SK-N-SH (cell line): ENCODE measurements around the gene USP19.

Experiments
- CHD2 ChIP-seq: fragments of 150-350 bp; IDR thresholded peaks from 2 replicates; pipeline ENCODE4 v1.6.1; 2018; ENCODE audit warnings: low read length; ENCODE audit not compliant: partially characterized antibody
- CTCF ChIP-seq: fragments of 200-600 bp; sonication (generic); IDR thresholded peaks from 2 replicates; pipeline ENCODE4 v1.6.1; 2017; ENCODE audit warnings: antibody characterized with exemption, mild to moderate bottlenecking, moderate library complexity
- IRF3 ChIP-seq: fragments of 150-350 bp; IDR thresholded peaks from 2 replicates; pipeline ENCODE4 v1.6.1; 2016; ENCODE audit warnings: mild to moderate bottlenecking, low read depth, low read length
- RCOR1 ChIP-seq: fragments of 150-350 bp; IDR thresholded peaks from 2 replicates; pipeline ENCODE4 v1.6.1; 2017; ENCODE audit warnings: antibody characterized with exemption, low read length
- REST ChIP-seq: IDR thresholded peaks from 2 replicates; pipeline ENCODE4 v1.6.1; 2012; ENCODE audit warnings: mild to moderate bottlenecking, low read depth, low read length, moderate library complexity
- SIN3A ChIP-seq: IDR thresholded peaks from 2 replicates; pipeline ENCODE4 v1.6.1; 2012; ENCODE audit warnings: low read depth, mild to moderate bottlenecking, low read length, moderate library complexity, borderline replicate concordance
- SMC3 ChIP-seq: IDR thresholded peaks from 2 replicates; pipeline ENCODE4 v1.6.1; 2012; ENCODE audit warnings: low read depth, low read length, improper control_type of control experiment
- YY1 ChIP-seq: IDR thresholded peaks from 2 replicates; pipeline ENCODE4 v1.4.0; 2012; ENCODE audit warnings: low read depth, mild to moderate bottlenecking
- TF ChIP-seq, protein P1 (sequence below): IDR thresholded peaks from 2 replicates; pipeline ENCODE4 v1.4.0; 2012; ENCODE audit warnings: low read depth, borderline replicate concordance
- TF ChIP-seq, protein P2 (sequence below): IDR thresholded peaks from 2 replicates; pipeline ENCODE4 v1.4.0; 2012; ENCODE audit warnings: low read depth, borderline replicate concordance
- TF ChIP-seq, protein P3 (sequence below): IDR thresholded peaks from 2 replicates; pipeline ENCODE4 v1.4.0; 2012; ENCODE audit warnings: low read depth

- TF ChIP-seq, protein P1, sequence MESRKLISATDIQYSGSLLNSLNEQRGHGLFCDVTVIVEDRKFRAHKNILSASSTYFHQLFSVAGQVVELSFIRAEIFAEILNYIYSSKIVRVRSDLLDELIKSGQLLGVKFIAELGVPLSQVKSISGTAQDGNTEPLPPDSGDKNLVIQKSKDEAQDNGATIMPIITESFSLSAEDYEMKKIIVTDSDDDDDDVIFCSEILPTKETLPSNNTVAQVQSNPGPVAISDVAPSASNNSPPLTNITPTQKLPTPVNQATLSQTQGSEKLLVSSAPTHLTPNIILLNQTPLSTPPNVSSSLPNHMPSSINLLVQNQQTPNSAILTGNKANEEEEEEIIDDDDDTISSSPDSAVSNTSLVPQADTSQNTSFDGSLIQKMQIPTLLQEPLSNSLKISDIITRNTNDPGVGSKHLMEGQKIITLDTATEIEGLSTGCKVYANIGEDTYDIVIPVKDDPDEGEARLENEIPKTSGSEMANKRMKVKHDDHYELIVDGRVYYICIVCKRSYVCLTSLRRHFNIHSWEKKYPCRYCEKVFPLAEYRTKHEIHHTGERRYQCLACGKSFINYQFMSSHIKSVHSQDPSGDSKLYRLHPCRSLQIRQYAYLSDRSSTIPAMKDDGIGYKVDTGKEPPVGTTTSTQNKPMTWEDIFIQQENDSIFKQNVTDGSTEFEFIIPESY, result no peak
- TF ChIP-seq CTCF, result no peak
- no peak for TF ChIP-seq SIN3A
- no peak for TF ChIP-seq IRF3
- TF ChIP-seq RCOR1, result no peak
- TF ChIP-seq SMC3, result no peak
- TF ChIP-seq, protein P2, sequence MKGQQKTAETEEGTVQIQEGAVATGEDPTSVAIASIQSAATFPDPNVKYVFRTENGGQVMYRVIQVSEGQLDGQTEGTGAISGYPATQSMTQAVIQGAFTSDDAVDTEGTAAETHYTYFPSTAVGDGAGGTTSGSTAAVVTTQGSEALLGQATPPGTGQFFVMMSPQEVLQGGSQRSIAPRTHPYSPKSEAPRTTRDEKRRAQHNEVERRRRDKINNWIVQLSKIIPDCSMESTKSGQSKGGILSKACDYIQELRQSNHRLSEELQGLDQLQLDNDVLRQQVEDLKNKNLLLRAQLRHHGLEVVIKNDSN, result no peak
- TF ChIP-seq REST, result no peak
- no peak for TF ChIP-seq CHD2
- TF ChIP-seq, protein P3, sequence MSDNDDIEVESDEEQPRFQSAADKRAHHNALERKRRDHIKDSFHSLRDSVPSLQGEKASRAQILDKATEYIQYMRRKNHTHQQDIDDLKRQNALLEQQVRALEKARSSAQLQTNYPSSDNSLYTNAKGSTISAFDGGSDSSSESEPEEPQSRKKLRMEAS, result no peak
- no peak for TF ChIP-seq YY1
Measured at GRCh38 chr3:49111347-49111746, 9.3 kb downstream of the USP19 start.
